HT-29 (cell line): Measurements from ENCODE around the gene CD83. TPM values are rescaled to one million over a fixed set of nuclear protein-coding genes. Genes with fewer than 3 reads are reported as not detected.
A peak's percentile ranks its signal among the peaks of the same experiment; 100 is the strongest.
"Not testable (repeated sequence)": the region's sequence is repeated elsewhere in the genome, so short reads cannot be mapped to it uniquely, and the experiment has no call there.

ENCODE experiments used
- DNase-seq: peaks from one replicate; pipeline ENCODE4 v3.0.0-alpha.2; 2015; ENCODE audit warnings: low spot score
- total RNA-seq: library from RNA; depleted of rRNA; stranded (reverse); fragments of >200 nt; shearing (Covaris generic); gene quantifications from 2 replicates; pipeline ENCODE4 v1.2.3, GENCODE V29; 2014; rRNA removed

CD83 gene
- 0.73 and 0.99 TPM in 2 replicates for total RNA-seq

- peak; percentile 55 for DNase-seq
These were observed at the start of gene CD83 for GRCh38 chr6:14117158-14118090. CD83 (plus strand) TSS chr6:14117772; CDS start chr6:14117812, 40 bp downstream.

- DNase-seq = no peak
These were observed 49.4 kb upstream of the CD83 start for GRCh38 chr6:14068133-14068532.

- DNase-seq = no peak
These were observed 48.9 kb upstream of the CD83 start for GRCh38 chr6:14068623-14069022.

GRCh38 chr6:14070457-14070856 is 47.1 kb upstream of the CD83 start:
- no peak for DNase-seq

GRCh38 chr6:14072084-14072483 is 45.5 kb upstream of the CD83 start:
- no peak for DNase-seq

GRCh38 chr6:14073561-14074354 is 43.8 kb upstream of the CD83 start:
- DNase-seq = not testable (repeated sequence)

GRCh38 chr6:14074476-14075094 is 43.0 kb upstream of the CD83 start:
- DNase-seq = no peak

- no peak for DNase-seq
These were observed 42.5 kb upstream of the CD83 start for GRCh38 chr6:14075095-14075503.

- DNase-seq = no peak
These were observed 40.2 kb upstream of the CD83 start for GRCh38 chr6:14077193-14077867.

GRCh38 chr6:14079433-14079832 is 38.1 kb upstream of the CD83 start:
- no peak for DNase-seq

GRCh38 chr6:14079971-14080370 is 37.6 kb upstream of the CD83 start:
- DNase-seq = no peak

GRCh38 chr6:14081126-14081525 is 36.4 kb upstream of the CD83 start:
- DNase-seq = no peak

GRCh38 chr6:14082771-14083170 is 34.8 kb upstream of the CD83 start:
- no peak for DNase-seq

- no peak for DNase-seq
These were observed 34.3 kb upstream of the CD83 start for GRCh38 chr6:14083262-14083661.

GRCh38 chr6:14083751-14084150 is 33.8 kb upstream of the CD83 start:
- no peak for DNase-seq

GRCh38 chr6:14084388-14084787 is 33.2 kb upstream of the CD83 start:
- no peak for DNase-seq

- no peak for DNase-seq
These were observed 32.3 kb upstream of the CD83 start for GRCh38 chr6:14085176-14085787.

- DNase-seq = no peak
These were observed 30.9 kb upstream of the CD83 start for GRCh38 chr6:14086701-14087100.

GRCh38 chr6:14088600-14089192 is 28.9 kb upstream of the CD83 start:
- DNase-seq = no peak

GRCh38 chr6:14089224-14089623 is 28.3 kb upstream of the CD83 start:
- no peak for DNase-seq
